ENCODE results near the gene GATA6. TPM values are rescaled to one million over a fixed set of nuclear protein-coding genes. Genes with fewer than 3 reads are reported as not detected.

GATA6 gene
- total RNA-seq, 2 experiments from 2014 or later: not detected

GRCh38 chr18:22241921-22242361, 72.6 kb downstream of the GATA6 start:
- Mint-ChIP-seq H3K27me3 (ENCODE audit: low read depth) (no peaks in the 10 kb centered on the region), H3K36me3 (ENCODE audit: low read depth) (no peaks in the 10 kb centered on the region), H3K4me1 (ENCODE audit: low read depth) (peaks cover 2% of the 10 kb centered on the region), H3K9me3 (ENCODE audit: insufficient read depth) (no peaks in the 10 kb centered on the region), H3K4me3 (no peak overlapping the region), H3K27ac (no peak overlapping the region)
- ATAC-seq: no peak
- ChIA-PET CTCF (no interaction called here), POLR2A (no interaction called here)
- DNase-seq: no peak

DNA sequence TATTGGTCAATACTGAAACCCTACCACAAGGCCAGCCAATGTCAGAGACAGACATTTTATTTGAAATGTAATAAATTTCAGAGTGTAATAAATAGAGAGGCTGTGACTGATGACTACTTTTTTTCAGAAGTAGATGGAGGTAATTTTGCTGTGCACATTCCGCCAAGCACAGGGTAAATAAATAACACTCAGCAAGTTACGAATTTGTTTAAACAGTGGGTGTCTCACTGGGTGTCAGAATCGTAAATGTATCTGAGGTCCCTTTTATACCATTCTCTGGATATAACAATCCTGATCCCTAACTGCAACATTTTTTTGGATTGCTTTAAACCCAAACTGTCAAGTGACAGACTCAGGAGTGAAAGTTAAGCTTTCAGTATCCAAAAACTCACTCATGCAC, 74.1 kb downstream of the GATA6 start:
- ATAC-seq: no peak
- no peak overlapping the region for H3K4me3 Mint-ChIP-seq
- H3K27ac Mint-ChIP-seq: no peak overlapping the region
- no peaks in the 10 kb centered on the region for H3K4me1 Mint-ChIP-seq (ENCODE audit: low read depth)
- CTCF ChIA-PET: no interaction called here
- no peak for DNase-seq
- H3K27me3 Mint-ChIP-seq (ENCODE audit: low read depth): no peaks in the 10 kb centered on the region
- POLR2A ChIA-PET: no interaction called here
- no peaks in the 10 kb centered on the region for H3K9me3 Mint-ChIP-seq (ENCODE audit: insufficient read depth)
- no peaks in the 10 kb centered on the region for H3K36me3 Mint-ChIP-seq (ENCODE audit: low read depth)

- CTCF ChIA-PET: interaction anchor here (0.6 kb wide), 1 partner anchor 329 kb away, joined by 3 read pairs; no protein-coding TSS in a partner anchor
- Mint-ChIP-seq H3K9me3 (ENCODE audit: insufficient read depth) (no peaks in the 10 kb centered on the region), H3K36me3 (ENCODE audit: low read depth) (no peaks in the 10 kb centered on the region), H3K4me1 (ENCODE audit: low read depth) (peaks cover 7% of the 10 kb centered on the region), H3K27me3 (ENCODE audit: low read depth) (no peaks in the 10 kb centered on the region), H3K27ac (no peak overlapping the region), H3K4me3 (no peak overlapping the region)
- DNase-seq (no peak), ATAC-seq (no peak)
- POLR2A ChIA-PET: no interaction called here
These were observed 80.6 kb downstream of the GATA6 start for GRCh38 chr18:22250026-22250425.

- Mint-ChIP-seq H3K4me3 (no peak overlapping the region), H3K36me3 (ENCODE audit: low read depth) (no peaks in the 10 kb centered on the region), H3K9me3 (ENCODE audit: insufficient read depth) (no peaks in the 10 kb centered on the region), H3K4me1 (ENCODE audit: low read depth) (peaks cover 7% of the 10 kb centered on the region), H3K27ac (no peak overlapping the region), H3K27me3 (ENCODE audit: low read depth) (no peaks in the 10 kb centered on the region)
- ATAC-seq (no peak), DNase-seq (no peak)
- ChIA-PET CTCF (interaction anchor here (0.6 kb wide), 1 partner anchor 330 kb away, joined by 3 read pairs; no protein-coding TSS in a partner anchor), POLR2A (no interaction called here)
These were observed 81.2 kb downstream of the GATA6 start for GRCh38 chr18:22250591-22250996.

Other genes starting within 250 kb of the GATA6 start
- not detected for gene CTAGE1, start 248.3 kb downstream of the GATA6 start, total RNA-seq